Measurements from ENCODE around the gene HIRIP3. TPM values are rescaled to one million over a fixed set of nuclear protein-coding genes. Genes with fewer than 3 reads are reported as not detected.

The HIRIP3 gene
- total and polyA plus RNA-seq, 2 of the 13 experiments (the other 11 are each of a cell fraction or from before 2014, with no cell fraction given): 12.6 to 17.2 TPM

DNA sequence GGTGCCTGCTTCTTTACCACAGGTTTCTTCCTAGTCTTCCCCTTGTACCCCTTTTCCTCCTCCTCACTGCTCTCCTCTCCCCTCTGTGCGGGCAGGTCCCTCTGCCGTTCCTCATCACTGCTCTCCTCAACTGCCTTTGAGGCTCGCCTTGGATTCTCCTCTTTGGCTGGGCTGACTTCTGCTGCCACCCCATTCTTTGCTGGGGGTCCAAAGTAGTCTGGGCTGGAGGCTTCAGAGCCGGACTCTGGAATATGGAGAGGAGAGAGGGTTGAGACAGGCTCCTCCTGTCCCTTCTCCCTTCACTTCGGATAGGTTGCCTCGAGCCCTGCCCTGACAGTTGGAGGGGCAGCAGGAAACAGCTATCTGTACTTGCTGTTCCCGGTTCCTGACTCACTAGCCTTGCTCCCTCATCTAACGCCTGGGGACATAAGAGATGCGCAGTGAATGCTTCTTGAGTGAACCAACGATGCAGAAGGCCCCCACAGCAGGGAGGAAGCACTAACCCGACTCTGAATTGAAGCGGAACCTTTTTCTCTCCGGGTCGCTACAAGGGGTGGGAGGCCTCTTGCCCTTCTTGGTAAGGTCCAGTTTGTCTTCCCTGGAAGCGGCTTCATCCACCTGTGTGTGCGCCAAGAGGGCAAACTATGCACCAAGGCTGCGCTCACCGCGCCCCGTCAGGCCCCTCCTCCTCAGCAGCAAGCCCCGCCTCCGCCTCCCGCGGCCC is 655 bp downstream of the HIRIP3 start (continued):
- TF ChIP-seq SAFB2 (CRISPR knock-in tag; IDR thresholded peaks at IDR 0.05; ENCODE audit: borderline replicate concordance, low read depth) (0 out of 2 replicates have a peak, but pooled peaks have one; percentile 5), ZNF678 (CRISPR knock-in tag; IDR thresholded peaks at IDR 0.05) (0 out of 2 replicates have a peak, but pooled peaks have one; percentile 59), ARHGAP35 (CRISPR knock-in tag; IDR thresholded peaks at IDR 0.05; ENCODE audit: borderline replicate concordance) (no peak)
- TF ChIP-seq, protein P1, sequence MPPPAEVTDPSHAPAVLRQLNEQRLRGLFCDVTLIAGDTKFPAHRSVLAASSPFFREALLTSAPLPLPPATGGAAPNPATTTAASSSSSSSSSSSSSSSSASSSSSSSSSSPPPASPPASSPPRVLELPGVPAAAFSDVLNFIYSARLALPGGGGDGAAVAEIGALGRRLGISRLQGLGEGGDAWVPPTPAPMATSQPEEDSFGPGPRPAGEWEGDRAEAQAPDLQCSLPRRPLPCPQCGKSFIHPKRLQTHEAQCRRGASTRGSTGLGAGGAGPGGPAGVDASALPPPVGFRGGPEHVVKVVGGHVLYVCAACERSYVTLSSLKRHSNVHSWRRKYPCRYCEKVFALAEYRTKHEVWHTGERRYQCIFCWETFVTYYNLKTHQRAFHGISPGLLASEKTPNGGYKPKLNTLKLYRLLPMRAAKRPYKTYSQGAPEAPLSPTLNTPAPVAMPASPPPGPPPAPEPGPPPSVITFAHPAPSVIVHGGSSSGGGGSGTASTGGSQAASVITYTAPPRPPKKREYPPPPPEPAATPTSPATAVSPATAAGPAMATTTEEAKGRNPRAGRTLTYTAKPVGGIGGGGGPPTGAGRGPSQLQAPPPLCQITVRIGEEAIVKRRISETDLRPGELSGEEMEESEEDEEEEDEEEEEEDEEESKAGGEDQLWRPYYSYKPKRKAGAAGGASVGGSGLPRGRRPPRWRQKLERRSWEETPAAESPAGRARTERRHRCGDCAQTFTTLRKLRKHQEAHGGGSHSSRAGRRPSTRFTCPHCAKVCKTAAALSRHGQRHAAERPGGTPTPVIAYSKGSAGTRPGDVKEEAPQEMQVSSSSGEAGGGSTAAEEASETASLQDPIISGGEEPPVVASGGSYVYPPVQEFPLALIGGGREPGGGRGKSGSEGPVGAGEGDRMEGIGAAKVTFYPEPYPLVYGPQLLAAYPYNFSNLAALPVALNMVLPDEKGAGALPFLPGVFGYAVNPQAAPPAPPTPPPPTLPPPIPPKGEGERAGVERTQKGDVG (CRISPR knock-in tag; IDR thresholded peaks at IDR 0.05; ENCODE audit: borderline replicate concordance): no peak

- H3K4me3 ChIP-seq (replicated peaks in 1 of 3; ENCODE audit: insufficient read depth in 1 of 3, low read depth in 2 of 3, low read length in 3 of 3): no peak overlapping the region
- DNase-seq (ENCODE audit: low spot score) (no peak), FAIRE-seq (no peak), ATAC-seq (no peak)
- intact Hi-C loops (cut with micrococcal nuclease; ENCODE audit: unreplicated experiment) (no loop called here), in situ Hi-C loops (cut with HindIII; ENCODE audit: extremely low pct_ligation_motif_present, low pct_unique_long_range_greater_than_20kb) (no loop called here)
- H3K4me1 ChIP-seq (ENCODE audit: insufficient read depth, low read length): peaks cover 24% of the 10 kb centered on the region
- H2AFZ ChIP-seq (ENCODE audit: low read length): no peak overlapping the region
- H3K9me3 ChIP-seq (ENCODE audit: low read length): no peaks in the 10 kb centered on the region
- no peaks in the 10 kb centered on the region for H4K20me1 ChIP-seq (ENCODE audit: insufficient read depth, low read length)
- peaks cover 0 to 5% of the 10 kb centered on the region in 2 experiments; a peak in 1 of 5 replicates for H3K27me3 ChIP-seq (ENCODE audit: control insufficient read depth in 1 of 2, insufficient read depth in 2 of 2, low read length in 2 of 2)
- WGBS (ENCODE audit: low lambda C conversion rate): 97% methylated on average over 9 of the region's 9 CpGs
- ChIA-PET CTCF (ENCODE audit: low intra/inter-chr PET ratio, low total read pairs) (no interaction called here), POLR2A (interaction anchor here (0.6 to 2.0 kb wide), 4 partner anchors 21 to 186 kb away, joined by 3 to 10 read pairs (median 6); partner anchors contain the start of genes KCTD13 and TAOK2)
- TF ChIP-seq POLR2A (IDR thresholded peaks at IDR 0.05; ENCODE audit: insufficient read depth in 1 of 2, low read depth in 2 of 2, low read length in 2 of 2) (peak in 1 of 2 experiments; percentile 24; a peak in 1 of 4 replicates), IKZF1 (IDR thresholded peaks at IDR 0.05) (0 out of 2 replicates have a peak, but pooled peaks have one; percentile 38), ZNF883 (CRISPR knock-in tag; IDR thresholded peaks at IDR 0.05; ENCODE audit: not compliant biosample characterization) (no peak), HMG20A (CRISPR knock-in tag; IDR thresholded peaks at IDR 0.05; ENCODE audit: borderline replicate concordance) (no peak), POLR2G (IDR thresholded peaks at IDR 0.05; ENCODE audit: low read depth, low read length) (peak; percentile 17; the same call in 1 of the 2 replicates), HNRNPUL1 (IDR thresholded peaks at IDR 0.05; ENCODE audit: low read depth, low read length) (no peak), ZNF615 (CRISPR knock-in tag; IDR thresholded peaks at IDR 0.05; ENCODE audit: borderline replicate concordance) (no peak), FOSL1 (CRISPR knock-in tag; IDR thresholded peaks at IDR 0.05; ENCODE audit: borderline replicate concordance) (no peak), KDM6A (CRISPR knock-in tag; IDR thresholded peaks at IDR 0.05; ENCODE audit: low read depth) (no peak), ZNF782 (CRISPR knock-in tag; IDR thresholded peaks at IDR 0.05; ENCODE audit: borderline replicate concordance) (no peak), NBN (conservative IDR thresholded peaks at IDR 0.05) (0 out of 2 replicates have a peak, but pooled peaks have one; percentile 10), ZMAT5 (CRISPR knock-in tag; IDR thresholded peaks at IDR 0.05; ENCODE audit: borderline replicate concordance, low read depth) (no peak), LCORL (IDR thresholded peaks at IDR 0.05) (0 out of 2 replicates have a peak, but pooled peaks have one; percentile 7), LCORL (CRISPR knock-in tag; IDR thresholded peaks at IDR 0.05) (no peak), KMT2B (CRISPR knock-in tag; IDR thresholded peaks at IDR 0.05) (no peak), ZNF224 (CRISPR knock-in tag; IDR thresholded peaks at IDR 0.05) (no peak)
- H3K79me2 ChIP-seq (ENCODE audit: insufficient read depth, low read length): peaks cover 9% of the 10 kb centered on the region
- BruUV-seq (replicated peaks): no TSS peak
- peaks cover 14 to 39% of the 10 kb centered on the region in 2 experiments for H3K36me3 ChIP-seq (replicated peaks in 1 of 2; ENCODE audit: control insufficient read depth in 1 of 2, insufficient read depth in 2 of 2, low read length in 2 of 2)
- peak overlapping the region; percentile 87 for H3K27ac ChIP-seq (ENCODE audit: extremely low read length, insufficient read depth, low read length)
- H3K4me2 ChIP-seq (ENCODE audit: low read depth, low read length): peak overlapping the region; percentile 84; the same call in 1 of the 2 replicates
- H3K9ac ChIP-seq (ENCODE audit: insufficient read depth, low read depth, low read length): 0 out of 2 replicates have a peak overlapping the region, but pooled peaks have one; percentile 85
Observed at GRCh38 chr16:29993903-29994599, 1.4 kb downstream of the HIRIP3 start.

All from HepG2 (cell line).